ENCODE measurements around the gene SMOC2.

- TF ChIP-seq REST (IDR thresholded peaks at IDR 0.05) (no peak), MYC (IDR thresholded peaks at IDR 0.05; ENCODE audit: borderline replicate concordance, low read length) (no peak), CTCF (IDR thresholded peaks at IDR 0.05) (no peak), MAFK (IDR thresholded peaks at IDR 0.05; ENCODE audit: partially characterized antibody) (no peak), ELK1 (IDR thresholded peaks at IDR 0.05; ENCODE audit: low read depth, low read length) (no peak), POLR2AphosphoS2 (conservative IDR thresholded peaks at IDR 0.05; ENCODE audit: low read length) (no peak), JUNB (IDR thresholded peaks at IDR 0.05) (no peak), RFX5 (IDR thresholded peaks at IDR 0.05) (no peak), POLR2A (IDR thresholded peaks at IDR 0.05; ENCODE audit: low read length) (no peak), NPAS2 (CRISPR knock-in tag; IDR thresholded peaks at IDR 0.05; ENCODE audit: borderline replicate concordance) (no peak)
Observed at GRCh38 chr6:168415098-168415992, 25.6 kb upstream of the SMOC2 start.

Data from A549 (cell line).